ENCODE data around the gene OR10G3.

OR10G3 gene

DNA sequence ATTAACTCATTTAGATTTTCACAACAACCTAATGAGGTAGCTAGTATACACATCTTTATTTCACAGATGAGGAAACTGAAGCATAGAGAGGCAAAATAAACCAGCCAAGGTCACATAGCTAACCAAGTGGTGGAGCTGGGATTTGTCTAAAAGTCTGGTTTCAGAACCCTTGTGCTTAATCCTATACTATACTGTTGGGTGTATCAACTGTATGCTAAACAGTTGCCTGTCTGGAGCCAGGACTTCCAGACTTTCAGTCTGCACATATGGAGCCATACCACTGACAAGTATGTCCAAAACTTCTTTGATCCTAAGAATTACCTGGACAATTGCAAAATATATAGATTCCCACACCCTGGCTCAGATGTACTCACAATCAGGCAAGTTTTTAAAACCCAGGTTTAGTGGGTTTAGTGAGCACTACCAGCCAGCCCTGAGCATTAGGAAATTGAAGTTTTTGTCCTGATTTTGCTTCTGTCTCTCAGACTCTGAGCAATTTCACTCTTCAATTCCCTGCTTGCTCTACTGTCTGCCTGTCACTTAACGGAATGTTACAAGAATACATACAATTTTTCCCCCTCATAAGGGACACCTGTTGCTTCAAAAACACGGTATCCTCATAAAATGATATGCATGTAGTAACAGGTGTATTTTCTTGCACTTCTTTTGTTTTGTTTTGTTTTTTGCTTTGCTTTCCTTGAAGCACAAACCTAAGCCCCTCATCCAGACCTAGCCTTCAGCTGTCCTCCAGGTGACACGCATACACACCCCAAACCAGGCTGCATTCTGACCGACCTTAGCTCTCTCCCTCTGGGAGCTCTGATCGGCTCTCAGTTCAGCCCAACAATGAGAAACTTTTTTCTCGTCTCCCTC, 44.1 kb downstream of the OR10G3 start:
- DNase-seq (ENCODE audit: low read depth), result no peak

DNA sequence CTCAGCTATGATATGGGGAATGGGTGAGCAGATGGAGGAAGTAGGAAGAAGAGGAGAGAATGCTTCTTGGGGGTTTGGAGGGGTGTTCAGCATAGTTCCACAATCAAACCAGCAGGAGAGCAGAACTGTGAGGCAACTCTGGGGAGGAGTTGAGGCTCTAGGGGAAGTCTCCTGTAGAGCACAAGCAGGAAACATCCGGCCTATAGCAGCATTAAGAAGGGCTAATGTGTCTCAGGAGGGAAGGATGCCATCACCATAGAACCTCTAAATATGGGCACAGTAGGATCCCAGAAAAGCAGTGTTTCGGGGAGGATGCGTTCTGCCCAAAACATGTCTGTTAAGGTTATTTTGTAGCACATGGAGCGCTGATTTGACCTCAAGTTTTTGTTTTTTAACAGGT, 45.3 kb downstream of the OR10G3 start:
- no peak for DNase-seq (ENCODE audit: low read depth)

DNA sequence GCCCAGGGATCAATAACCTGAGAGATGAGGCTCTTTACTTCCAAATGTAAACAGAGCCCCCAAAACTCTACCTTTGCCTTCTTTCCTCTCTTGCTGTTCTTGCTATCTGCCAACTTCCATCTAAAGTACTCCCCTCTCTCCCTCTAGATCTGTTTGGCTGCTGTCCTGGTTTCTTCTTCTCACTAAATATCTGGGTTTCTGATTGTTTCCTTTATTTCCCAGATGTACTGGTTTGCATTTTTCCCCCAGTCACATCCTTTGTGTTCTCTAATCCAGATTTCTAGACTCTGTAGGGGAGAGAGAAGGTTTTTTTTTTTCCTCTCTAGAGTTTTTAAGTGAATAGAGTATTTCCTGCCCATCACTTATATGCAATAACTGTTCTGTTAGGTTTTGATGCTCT, 46.6 kb downstream of the OR10G3 start:
- no peak for DNase-seq (ENCODE audit: low read depth)

DNA sequence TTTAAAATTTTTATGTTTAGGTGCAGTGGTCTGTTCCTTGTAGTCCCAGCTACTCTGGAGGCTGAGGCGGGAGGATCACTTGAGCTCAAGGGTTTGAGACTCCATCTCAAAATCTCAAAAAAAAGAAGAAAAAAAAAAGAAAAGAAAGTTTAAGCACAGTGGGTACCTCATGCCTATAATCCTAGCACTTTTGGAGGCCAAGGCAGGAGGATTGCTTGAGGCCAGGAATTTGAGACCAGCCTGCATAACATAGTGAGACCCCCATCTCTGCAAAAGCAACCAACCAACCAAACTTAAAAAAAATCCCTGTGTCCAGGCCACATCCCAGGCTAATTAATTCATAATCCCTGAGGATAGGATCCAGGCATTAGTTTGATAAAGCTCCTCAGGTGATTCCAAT, 50.4 kb downstream of the OR10G3 start:
- no peak for DNase-seq (ENCODE audit: low read depth)

DNA sequence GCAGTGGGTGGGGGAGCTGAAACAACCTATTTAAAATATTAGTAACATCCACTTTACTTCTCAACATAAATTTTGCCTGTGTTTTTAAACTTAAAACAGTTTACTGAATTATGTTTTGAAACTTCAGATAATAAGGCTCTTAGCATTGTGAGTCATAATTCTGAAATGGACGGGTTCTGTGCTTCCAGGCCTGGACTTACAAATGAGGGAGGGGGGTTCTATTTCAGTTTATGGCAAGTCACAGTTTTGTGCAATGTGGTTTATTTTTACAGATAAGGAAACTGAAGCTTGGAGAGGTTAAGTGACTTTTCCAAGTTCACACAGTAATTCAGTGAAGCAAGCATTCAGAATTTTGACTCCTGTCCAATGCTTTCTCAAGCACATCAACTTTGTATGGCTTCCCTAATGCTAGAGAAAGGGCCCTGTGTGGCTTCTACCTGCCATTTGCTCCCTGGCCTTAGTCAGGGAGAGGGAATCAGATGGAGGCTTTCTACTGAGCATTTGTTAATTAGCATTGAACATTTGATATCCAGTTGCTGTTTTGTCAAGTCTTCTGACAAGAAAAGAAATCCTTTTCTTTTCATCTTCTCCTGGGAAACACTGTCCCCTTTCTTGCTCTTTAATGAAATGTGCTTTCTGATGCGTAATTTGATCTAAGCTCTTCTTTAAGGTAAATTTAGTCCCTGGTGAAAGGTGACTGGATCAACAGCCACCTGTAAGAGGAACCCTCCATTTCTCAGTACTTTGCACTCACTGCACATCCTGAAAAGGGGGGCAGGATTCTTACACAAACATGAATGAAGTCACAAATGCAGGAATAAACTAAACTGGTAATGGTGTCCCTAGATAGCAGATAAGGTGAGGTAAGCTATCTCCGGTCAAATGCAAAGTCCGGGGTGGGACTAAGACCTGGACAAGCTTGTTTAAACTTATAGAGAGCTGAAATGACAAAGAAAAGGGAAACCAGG, 51.2 kb downstream of the OR10G3 start:
- no peak for DNase-seq (ENCODE audit: low read depth)

DNA sequence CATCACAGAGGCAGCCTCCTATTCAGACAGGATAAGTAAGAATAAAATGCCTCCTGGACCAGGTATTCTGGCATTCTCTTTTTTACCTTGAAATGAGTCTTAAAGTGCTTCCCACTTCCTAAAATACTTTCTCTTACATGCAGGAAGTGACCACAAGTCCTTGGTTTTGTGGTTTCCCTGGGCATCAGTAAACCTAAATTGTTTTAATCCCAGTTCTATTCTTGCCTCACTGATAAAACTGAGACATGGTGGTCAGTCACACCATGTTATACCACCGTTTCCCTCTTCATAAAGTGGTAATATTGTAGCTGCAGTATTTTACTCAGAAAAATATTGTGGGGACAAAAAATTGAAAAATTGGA, 52.6 kb downstream of the OR10G3 start:
- DNase-seq (ENCODE audit: low read depth), result no peak

DNA sequence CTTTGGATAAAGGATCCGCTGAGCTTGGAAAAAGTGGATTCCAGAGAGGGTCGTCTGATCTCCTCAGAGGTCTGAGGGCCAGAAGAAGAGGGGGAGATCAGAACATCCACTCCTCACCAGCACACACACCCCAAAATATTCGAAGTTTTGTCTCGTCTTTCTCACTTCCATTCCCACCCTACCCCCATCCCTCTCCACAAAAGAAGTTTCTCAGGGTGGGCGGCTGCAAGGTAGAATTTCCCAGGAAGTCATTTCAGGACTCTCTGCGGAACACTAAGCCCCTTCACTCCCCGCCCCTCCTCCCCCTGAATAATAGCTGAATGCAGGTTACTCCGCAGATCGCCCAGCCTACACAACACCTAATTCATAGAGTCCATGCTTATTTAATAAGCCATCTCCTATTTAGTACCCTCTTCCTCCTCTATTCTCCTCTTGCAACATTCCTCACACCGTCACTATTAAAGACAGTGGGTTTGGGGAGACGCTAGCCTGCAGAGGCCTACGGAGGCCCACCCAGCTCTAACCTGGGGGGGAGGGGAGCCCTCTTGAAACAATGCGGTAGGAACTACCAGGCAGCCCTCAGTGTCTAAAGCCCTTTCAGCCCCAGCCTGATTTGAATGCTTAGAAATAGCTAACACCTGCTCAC, 53.1 kb downstream of the OR10G3 start:
- DNase-seq (ENCODE audit: low read depth), result no peak

DNA sequence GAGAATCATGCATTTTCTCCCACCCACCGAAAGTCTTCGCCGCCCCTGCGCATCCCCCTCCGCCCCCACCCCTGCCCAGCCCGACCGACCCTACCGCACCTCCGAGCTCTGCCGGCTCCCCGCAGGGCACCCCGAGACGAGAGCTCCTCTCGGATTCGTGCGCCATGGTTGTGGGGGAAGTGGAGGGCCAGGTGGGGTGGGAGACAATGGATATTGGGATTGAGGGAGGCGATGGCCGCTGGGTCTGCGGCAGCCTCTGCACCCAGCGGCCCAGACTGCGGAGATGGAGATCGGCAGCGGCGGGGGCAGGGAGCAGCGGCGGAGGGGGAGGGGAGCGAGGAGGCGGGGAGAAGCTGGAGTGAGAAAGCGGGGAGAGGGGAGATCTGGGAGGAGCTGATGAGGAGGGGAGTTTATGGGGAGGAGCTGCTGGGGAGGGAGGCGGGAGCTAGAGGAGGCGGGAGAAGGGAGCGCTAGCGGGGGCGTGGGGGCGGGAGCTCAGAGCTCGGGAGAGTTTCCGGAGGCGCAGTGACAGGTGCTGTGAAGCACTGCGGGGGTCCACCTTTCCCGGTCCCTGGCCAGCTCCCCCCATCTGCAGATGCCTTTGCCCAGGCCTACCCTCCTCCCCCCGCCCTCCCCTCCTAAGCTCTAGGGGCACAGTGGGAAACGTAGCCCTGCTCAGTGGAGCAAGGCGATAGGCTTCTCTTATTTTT, 53.8 kb downstream of the OR10G3 start, which contains the start of gene SALL2:
SALL2 (minus strand) TSS at position 385 of the 710 bp plus-strand sequence; CDS start at position 166, 219 bp downstream.
- peak; percentile 31 for DNase-seq (ENCODE audit: low read depth)

DNA sequence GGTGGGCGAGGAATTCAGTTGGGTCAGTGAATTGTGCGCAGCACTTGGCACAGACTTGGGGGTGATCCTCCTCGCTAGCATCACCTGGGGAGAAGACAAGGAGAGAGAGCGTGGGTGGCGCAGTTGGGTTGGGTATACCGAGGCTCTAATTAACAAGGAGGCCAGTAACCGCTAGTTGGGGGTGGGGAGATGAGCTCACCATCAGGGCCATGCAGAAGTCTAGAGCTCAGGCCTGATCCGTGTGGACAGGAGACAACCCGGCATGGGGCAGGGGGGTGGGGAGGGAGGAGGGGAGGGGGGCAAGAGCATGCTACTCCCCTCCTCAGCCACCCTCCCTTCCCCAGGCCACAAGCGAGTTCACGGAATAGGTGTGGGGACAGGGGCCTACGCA, 54.3 kb downstream of the OR10G3 start:
- no peak for DNase-seq (ENCODE audit: low read depth)

DNA sequence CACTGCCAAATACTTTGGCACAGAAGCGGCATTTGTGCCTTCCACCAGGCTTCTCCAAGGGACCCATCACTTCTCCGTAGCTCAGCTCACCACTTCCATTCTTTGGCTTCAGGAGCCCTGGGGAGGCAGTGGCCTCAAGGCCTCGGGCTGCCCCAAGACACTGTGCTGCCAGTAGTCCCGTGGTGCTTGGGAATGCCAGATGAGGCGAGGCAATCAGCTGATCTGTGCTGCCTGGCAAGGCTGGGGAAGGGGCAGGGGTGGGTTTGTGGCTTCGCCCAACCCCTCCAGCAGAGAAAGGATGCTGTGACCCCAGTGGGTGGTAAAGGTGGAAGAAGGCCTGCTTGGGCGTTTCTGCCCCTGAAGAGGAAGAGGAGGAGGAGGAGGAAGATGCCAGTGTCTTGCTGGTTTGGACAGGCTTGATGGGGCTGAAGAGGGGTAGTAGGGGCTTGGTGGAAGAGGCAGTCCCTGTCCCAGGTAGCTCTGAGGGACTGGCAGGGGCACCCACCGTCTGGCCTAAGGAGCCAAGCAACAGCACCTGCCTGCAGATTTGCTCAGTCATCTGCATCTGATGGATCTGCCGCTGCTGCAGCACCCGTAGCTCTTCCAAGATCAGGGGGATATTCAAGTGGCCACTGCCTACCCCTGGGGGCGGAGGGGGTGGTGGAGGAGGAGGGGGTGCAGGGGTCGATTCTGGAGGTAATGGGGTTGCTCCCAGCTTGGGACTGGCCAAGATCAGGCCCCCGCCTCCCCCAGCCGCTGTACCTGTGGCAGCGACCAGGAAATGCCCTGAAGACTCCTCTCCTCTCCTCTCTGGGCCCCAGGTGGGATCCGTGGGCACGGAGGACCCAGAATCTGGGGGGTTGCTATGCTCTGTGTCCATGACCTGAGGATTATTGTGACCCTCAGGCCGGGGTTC, 55.0 kb downstream of the OR10G3 start:
- DNase-seq (ENCODE audit: low read depth), result no peak

DNA sequence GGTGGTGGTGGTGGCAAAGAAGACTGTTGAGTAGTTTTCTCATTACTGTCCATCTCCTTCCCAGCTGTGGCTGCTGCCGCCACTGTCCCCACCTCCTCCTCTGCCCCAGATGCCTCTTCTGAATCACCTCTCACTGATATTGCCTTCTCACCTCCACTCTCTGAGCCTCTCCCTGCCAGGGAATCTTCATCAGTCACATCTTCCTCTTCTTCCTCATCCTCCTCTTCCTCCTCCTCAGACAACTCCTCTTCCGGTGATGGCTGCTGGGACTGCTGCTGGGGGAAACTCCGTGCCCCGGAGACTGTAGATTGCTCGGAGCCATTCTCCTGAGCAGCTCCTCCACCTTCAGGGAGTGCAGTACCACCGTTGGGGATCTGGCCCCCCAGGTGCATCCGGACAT, 56.7 kb downstream of the OR10G3 start:
- DNase-seq (ENCODE audit: low read depth), result no peak

DNA sequence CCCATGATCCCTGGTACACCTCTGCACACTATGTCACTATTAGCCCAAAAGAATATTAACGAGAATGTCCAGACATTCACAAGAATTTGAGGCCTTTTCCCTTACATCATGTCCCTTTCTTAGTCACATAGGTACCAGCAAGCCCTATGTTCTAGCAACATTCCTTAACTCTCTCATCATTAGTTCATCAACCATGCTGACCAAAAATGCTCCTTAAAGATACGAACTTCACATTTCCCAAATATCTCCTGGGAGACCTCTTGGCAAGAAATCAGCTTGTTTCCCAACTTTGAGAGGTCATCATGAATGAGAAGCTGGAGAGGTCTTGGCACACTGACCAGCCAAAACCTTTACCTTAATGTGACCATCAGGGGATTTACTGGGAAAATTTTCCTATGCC, 58.4 kb downstream of the OR10G3 start:
- peak; percentile 19 for DNase-seq (ENCODE audit: low read depth)

DNA sequence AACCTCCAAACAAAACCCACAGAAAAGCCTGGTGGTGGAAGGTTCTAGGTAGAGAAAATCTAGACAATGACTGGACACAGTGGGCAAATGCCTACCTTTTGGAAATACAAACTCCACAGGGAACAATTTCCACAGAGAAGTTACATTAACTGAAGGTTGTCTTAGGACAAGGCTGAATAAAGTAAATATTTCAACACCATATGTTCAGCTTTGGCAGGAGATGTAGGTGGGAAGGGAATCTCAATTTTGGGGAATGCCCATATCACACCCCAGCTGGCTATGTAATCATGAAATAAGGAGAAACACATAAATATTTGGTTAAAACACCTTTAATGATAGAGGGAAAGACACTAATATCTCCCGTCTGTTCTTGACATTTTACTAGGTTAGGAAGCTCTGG, 59.1 kb downstream of the OR10G3 start:
- no peak for DNase-seq (ENCODE audit: low read depth)

DNA sequence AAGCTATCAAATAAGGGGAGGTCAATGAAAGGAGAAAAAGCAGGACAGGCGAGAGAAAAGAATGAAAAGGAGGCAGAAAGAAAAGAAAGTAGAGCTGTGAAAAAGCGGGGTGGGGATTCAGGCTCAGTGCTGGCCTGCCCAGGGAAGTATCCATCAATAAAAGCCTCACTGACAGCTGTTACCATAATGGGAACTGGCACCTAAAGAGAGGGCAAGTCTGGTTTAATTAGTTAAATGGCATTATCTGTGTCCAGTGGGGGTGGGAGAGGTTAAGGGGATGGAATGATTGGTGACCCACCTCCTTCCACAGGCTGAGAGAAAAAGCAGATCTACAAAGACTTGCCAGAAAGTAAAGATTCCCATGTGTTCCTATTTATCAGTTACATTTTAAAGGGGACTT, 61.2 kb downstream of the OR10G3 start:
- DNase-seq (ENCODE audit: low read depth), result no peak

Data from stromal cell of bone marrow (primary cell).